ENCODE measurements around the gene ACKR2. TPM values are rescaled to one million over a fixed set of nuclear protein-coding genes. Genes with fewer than 3 reads are reported as not detected.

The ACKR2 gene
- total RNA-seq, 1 experiment from 2014 or later: 0.02 TPM

DNA sequence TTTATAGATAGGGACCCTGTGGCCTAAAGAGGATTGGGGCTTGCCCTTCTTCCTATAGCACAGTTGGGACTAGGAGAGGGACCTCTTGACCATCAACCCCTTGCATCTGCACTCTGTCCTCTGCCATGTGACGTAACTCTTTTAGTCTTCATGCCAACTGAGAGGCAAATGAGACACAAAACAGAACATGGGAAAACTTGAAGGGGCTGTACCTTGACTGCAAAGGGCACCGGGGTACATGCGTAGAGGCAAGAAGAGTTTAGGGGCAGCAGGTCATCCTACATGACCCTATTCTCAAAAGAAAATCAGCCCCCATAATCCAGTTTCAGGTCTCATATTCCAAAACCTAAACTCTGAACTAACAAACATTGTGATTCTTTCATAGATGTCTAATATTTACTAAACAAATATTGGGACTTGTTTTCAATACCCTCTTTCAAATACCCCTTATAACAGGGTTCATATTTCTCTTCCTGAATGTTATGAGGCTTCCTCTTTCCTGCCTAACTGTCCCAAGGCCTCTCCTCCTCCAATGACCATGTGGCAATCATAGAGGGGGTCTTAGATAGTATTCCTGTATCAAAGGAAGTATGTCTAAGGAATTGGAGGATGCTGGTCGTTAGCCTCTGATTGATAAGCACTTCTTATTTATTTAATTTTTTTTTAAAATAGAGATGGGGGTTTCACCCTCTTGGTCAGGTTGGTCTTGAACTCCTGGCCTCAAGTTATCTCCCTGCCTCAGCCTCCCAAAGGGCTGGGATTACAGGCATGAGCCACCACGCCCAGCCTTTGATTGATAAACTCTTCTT, 20.6 kb downstream of the ACKR2 start:
- DNase-seq (ENCODE audit: low read depth): no peak

DNA sequence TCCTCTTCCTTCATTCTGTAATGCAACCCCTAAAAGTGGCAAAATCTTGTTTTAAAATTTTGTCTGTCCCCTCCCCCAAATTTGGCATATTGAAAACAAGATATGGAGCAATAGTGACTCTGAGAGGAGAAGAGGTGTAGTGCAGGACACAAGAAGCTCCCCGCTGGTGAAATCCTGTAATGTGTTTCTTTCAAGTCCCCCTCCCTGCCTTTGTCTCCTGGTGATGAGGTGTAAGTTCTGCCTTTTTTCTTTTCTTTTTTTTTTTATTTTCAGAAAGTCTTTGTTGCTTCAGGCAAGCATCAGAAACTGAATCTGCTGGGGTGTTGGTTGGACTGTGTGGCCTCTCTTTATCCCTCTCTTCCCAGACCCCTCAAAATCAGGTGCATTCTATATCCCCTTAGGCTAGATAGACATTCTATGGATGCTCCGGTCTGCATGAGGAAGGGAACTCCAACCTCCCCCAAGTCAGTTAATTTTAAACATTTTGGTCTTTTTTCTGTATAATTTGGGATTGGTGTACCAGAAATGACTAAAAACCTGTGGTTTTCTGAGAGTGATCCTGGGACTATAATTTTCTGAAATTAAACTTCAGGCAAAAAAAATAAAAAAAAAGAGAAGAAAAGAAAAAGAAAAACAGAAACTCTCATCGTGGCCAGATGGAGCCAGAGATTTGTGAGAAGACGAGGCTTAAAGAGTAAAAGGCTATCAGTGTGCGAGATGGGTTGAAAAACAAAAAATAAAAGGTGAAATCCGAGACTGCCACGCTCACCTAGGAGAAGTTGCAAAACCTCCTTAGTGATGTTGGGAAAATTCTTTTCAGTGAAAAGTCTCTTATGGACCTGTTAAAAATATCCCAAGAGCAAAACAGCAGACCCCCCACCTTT, 21.4 kb downstream of the ACKR2 start:
- DNase-seq (ENCODE audit: low read depth): peak; percentile 32

DNA sequence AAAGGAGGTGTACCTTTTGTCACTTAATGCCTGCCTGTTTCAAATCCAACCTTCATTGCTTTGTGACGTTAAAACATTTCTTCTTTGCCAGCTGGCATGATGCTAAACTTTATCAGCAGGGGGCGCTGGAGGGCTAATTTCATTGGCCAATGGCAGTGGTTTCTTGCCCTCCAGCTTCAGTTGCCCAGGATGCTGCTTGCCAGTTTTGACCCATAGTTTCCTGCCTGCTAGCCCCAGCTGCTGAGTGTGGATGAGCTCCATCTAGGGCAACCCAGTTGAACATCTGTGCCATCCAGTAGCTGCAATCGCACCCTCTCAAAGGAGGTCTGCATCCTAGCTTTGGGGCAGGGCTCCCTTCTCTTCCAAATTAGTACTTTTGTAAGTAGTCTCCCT, 22.1 kb downstream of the ACKR2 start:
- DNase-seq (ENCODE audit: low read depth): peak; percentile 56

DNA sequence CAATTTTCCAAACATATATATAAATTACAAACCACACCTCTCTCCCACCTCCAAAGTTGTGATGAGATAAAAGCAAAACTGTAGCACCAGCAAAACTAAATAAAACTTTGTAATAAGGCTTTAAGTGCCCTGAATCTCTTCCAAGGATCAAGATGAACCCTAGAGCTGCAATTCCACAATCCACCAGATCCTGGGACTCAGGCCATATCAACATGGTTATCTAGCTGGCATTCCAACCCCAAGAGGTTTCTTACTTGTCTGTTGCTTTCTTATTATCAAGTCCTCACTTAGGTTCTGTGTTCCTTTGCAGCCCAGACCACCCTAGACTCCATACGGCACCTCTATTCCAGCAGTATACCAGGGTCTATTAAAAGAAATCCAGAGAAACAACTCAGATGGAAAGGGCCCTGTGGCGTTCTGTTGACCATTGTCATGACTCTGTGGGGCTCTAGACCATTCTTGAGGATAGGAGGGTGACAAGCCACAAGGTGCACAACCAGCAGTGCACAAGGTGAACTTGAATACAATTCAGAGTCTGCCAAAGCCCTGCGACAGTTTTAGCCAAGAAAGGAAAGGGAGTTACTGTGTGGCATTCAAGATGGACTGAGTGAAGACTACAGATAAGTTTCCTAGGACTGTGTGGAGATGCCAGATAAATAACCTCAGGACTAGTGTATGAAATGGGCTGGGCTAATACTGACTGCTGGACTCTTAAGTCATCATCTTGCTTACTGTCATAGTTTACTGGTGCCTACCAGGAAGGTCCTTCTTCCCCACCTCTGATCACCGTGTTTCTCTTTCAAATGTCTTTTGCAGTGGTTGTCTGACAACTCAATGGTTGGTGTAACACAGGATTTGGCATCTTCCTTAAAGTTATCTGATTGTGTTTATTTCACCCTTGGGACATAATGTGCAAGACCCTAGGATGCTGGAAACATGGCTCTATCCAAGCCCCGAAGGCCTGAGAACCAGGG, 27.2 kb downstream of the ACKR2 start:
- no peak for DNase-seq (ENCODE audit: low read depth)

DNA sequence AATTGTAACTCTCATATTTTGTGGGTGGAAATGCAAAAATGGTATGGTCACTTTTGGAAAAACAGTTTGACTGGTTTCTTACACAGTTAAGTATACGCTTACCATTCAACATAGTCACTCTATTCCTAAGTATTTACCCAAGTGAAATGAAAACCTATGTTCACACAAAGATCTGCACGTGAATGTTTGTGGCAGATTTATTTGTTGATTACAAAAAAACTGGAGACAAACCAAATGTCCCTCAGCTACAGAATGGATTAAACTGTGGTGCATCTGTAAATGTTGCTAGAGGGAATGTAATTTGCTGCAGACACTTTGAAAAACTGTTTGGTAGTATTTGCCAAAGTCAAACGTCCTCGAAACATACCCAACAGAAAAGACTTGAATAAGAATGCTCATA, 29.3 kb downstream of the ACKR2 start:
- DNase-seq (ENCODE audit: low read depth): no peak

DNA sequence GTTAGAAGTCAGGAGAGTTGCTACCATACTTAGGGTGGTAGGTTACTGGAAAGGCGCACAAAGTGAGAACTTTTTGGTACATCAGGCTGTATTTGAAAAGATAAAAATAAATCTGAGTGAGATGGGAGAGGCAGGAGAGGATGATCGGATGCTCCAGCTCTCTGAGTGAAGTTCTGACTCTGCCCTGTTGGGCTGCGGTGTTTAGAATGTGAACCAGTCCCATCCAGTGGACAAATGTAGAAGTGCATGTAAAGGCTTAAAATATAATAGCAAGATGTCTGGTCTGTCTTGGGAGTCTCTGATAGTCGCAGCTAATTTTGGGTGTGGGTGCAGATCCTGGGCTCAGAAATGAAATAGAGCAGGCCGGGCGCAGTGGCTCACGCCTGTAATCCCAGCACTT, 30.4 kb downstream of the ACKR2 start:
- peak; percentile 64 for DNase-seq (ENCODE audit: low read depth)

DNA sequence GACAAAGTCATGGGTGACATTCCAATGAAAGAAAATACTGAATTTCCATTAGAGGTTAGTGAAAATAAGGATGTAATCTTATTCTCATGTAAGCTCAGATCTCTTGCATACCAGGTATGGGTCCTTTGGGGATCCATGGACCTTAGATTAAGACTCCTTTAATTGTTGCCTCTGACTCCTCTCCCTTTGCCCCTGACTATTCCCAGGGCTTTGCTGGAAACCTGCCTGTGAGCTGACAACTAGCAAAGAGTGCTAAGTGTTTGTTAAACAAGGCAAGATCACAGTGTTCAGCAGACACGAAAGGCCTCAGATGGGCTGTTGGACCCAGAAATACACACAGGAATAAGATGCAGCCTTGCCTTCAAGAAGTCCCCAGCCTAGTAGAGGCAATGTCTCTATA, 32.1 kb downstream of the ACKR2 start:
- DNase-seq (ENCODE audit: low read depth): no peak

DNA sequence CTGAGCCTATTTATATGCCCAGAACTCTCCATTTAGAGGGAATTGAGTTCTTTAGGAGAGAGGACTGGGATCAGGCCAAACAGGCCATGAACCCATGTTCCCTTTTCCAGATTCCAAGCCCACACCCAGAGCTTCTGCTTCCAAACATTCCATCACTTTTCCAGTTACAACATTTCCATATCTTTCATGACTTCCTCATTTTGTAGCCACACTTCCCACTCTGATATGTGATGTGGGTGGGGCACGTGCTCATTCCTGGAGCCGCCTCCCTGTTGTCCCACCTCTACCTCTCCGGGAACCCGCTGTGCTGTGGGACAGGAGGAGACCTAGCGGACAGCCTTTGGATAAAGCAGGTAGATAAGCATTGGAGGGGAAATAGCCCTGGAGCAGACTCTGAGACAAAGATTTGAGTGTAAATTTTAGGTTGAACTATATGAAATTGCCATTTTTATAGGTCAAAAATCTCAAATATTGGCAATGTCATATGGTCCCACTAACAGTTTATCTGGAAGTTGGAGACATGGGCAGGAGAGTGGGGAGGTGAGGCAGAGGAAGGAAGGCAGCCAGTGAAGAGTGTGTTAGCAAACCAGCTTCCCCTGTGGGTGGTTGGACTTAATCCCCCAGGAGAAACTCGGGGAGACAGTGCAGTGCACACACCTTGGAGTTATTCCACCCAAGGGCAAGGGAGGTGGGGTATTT, 34.6 kb downstream of the ACKR2 start:
- DNase-seq (ENCODE audit: low read depth): no peak

DNA sequence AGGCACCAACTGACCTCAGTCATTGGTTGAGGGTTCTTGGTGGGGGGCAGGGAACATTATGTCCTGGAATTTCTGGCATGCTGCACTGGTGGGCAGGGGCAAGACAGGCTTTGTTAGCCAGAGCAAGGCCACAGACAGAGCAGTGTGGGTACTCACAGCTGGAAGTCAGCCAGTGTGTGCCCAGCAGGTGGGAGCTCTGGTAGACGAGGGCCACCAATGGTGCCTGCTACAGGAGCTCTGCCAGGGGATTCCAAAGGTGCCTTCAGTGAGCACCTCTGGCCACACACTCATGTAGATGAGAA, 35.1 kb downstream of the ACKR2 start:
- no peak for DNase-seq (ENCODE audit: low read depth)

DNA sequence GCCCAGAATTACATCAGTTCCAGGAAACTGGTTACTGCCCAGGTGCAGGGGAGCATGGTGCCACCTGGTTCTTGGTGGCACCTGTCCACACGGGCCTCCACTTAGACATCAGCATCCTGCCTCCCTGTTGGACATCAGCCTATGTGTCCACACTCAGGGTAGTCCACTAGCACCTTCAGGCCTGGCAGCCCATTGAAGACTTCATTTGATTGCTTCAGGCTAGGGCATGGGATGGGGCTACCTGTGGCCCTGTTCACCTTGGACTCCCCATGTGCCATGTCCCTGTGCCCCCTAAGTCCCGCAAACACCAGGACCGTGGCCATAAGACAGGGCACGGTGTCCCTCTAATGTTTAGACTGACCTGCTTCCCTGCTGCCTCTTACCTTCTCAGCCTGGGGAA, 35.6 kb downstream of the ACKR2 start:
- DNase-seq (ENCODE audit: low read depth): no peak

DNA sequence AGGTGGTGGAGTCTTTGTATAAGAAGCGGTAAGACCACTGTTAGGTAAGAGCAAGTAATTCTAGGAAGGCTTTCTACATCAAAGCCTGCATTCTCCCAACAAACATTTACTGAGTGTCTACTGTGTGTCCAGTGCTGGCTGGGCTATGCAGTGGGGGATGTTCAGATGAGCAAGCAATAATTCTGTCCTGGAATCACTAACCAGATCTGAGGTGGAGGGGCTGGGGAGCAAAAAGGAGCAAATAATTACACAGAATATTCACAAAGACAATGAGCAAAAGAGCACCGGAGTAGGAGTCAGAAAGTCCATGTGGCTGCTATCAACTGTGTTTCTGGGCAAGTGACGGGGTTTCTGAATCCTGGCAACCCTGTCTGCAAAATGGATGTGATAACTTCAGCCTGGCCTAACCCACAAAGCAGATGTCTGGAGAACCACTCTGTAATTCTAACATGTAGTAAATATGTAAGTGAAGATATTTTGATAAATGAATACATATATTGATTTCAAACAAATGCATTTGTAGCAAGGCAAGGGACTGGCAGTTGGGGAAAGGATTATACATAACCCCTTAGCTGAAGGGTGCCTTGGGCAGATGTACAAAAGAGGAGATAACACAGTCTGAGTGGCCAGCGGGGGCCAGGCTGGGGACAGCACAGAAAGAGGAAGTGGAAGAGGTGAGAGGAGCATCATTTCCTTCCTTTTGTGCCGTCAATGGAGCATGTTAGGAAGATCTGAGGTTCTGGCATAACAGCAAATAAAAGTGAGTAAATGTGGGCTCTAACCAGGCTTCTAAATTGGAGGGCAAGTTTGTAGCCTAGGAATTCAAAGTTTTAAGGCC, 37.7 kb downstream of the ACKR2 start:
- no peak for DNase-seq (ENCODE audit: low read depth)

DNA sequence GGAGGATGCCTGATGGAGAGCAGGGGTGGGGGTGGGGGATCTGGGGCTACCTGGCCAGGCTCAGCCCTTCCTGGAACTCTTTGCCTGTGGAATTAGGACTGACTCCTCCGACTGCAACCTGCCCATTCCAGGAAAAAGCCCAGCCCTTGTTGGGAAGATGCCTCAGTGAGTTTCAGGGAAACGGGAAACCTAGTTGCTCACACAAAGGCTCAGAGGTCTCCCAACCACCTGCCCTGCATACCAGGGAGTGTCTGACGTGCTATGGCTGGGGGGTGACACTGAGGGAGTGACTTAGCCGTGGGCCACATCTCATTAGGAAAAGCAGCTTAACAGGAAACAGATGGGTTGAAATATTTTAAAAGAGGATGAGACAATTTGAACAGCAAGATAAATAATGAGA, 38.5 kb downstream of the ACKR2 start:
- no peak for DNase-seq (ENCODE audit: low read depth)

DNA sequence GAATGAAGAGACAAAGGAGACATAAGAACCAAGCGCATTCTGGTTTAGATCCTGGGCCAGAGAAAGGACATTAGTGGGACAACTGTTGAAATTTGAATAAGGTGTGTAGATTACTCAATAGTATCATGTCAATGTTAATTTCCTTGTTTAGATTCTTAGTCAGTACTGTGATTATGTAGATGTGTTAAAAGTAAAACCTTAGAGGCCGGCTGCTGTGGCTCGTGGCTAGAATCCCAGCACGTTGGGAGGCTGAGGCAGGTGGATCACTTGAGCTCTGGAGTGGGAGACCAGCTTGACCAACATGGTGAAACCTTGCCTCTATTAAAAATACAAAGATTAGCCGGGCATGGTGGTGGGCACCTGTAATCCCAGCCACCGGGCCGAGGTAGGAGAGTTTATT, 39.8 kb downstream of the ACKR2 start:
- DNase-seq (ENCODE audit: low read depth): no peak

DNA sequence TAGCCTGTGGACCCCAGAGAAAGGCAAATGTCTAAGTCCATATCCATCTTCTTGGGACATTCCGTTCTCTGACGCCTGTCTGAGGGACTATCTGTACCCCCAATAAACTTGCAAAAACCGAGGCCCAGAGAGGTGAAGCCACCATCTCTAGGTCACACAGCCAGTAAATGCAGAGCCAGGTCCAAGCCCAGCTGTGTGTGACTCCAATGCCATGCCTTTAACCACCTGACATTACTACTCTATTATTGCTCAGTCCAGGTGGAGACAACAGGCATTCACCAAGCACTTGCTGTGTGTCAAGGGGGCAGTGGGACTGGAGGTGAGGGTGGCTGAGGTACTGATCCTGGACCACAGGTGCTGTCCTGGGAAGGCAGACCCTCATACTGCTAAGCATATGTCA, 41.0 kb downstream of the ACKR2 start:
- no peak for DNase-seq (ENCODE audit: low read depth)

DNA sequence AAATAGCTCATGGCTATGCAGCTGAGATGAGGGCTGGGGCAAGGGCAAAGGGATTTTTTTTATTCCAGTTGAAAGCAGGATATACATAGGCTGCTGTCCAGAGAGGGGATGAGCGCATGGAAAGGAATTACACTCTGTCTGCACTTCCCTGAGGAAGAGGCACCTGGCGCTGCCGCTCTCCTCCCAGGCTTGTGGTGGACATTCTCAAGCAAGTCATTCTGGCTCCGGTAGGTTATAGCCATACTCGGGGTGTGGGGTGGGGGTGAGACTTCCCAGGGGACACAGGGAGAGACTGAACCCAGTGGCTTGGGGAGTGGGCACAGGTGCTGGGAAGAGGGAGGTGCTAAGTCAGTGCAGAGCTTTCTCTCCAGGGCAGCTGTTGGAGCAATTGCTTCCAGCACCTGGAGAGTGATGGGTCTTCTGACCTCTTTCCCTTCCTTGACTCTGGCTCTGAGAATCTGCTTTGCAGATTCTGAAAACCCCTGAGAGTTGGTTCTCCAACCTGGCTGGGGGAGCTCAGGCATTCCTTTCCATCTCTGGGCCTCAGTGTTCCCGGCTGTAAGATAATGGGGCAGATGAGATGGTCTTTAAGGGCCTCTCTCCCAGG, 42.1 kb downstream of the ACKR2 start:
- DNase-seq (ENCODE audit: low read depth): no peak

DNA sequence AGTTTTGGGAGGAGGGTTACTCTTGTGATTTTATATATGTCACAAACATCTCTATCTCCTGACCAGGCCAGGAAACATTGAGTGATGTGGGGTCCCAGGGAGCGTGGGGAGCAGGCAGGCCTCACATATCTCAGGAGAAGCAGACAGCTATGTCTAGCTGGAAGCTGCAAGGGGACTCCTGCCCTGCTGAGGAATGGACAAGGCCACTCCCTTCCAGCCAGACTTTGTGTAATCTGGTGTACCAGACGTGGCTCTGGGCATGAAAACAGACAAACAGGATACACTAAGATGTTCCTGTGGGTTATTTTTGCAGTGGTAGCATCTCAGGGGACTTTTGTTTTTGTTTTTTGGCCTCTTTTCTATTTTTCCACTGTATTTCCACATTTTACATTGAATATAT, 43.2 kb downstream of the ACKR2 start:
- no peak for DNase-seq (ENCODE audit: low read depth)

DNA sequence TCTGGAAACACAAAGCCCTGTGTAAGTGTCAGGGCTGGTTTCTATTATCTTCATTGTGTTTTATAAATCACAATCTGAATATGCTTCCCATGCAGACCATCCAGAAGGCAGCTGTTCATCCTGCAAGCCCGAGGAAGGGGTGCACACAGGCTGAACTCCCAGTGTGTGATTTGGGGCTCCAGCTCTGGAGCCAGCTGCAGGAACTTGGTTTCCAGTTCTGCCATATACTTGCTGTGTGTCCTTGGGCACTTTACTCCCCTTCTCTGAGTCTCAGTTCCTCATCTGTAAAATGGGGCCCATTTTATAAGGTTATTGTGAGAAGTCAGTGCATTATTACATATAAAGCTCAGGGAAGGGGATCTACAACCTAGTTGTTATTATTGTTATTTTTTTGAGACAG, 43.8 kb downstream of the ACKR2 start:
- DNase-seq (ENCODE audit: low read depth): no peak

DNA sequence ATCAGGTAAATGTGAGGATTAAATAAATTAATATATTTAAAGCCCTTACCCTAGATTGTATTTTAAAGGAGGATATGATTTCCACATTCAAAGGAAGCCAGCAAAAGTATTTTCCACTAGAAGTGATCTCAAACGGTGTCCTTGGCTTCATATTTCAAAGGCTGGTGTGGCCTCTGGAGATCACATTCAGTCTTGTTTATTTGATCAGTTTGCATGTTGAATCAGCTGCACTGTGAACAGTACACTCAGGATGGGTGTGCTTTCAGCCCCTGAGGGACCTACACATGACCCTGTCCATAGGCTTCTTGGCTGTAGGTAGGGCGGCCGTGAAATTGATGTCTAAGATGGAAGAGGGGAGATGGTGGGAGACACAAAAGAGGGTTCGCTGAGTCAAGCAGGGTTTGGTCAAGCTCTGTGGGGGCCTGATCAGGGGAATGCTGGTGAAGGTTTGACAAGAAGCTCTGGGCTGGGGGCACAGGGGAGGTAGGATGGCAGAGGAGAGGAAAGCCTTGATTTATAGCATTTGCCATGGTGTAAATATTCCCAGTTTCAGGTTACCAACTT, 44.6 kb downstream of the ACKR2 start:
- no peak for DNase-seq (ENCODE audit: low read depth)

DNA sequence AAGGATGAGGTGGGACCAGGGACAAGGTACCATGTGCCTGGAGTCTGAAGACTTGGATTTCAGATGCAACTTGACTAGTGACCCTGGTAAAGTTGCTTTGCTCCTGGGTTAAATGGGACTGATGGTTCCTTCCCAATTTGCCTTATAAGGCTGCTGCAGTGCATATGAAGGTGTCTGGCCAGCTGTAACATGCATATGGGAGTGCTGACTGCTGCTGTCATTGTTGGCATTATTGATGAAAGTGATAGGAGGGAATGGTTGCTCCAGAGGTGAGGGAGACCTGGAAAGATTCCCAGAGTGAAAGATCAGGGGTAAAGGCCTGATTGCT, 45.9 kb downstream of the ACKR2 start:
- DNase-seq (ENCODE audit: low read depth): no peak

All from M059J (cell line).